Stimulated activated CD4-positive, alpha-beta T cell treated with anti-CD3 and anti-CD28 coated beads, Interleukin-4, amount 100 ng/mL, for 48 hours (primary cell): ENCODE results near the gene DCAF12.
"Not testable (repeated sequence)": the region's sequence is repeated elsewhere in the genome, so short reads cannot be mapped to it uniquely, and the experiment has no call there.

Experiments used
- DNase-seq, 2 donors: peaks; one replicate each; pipeline ENCODE4 v3.0.0-alpha.2; 2020; ENCODE audit warnings: low read depth in 2 of 2

Gene DCAF12

DNA sequence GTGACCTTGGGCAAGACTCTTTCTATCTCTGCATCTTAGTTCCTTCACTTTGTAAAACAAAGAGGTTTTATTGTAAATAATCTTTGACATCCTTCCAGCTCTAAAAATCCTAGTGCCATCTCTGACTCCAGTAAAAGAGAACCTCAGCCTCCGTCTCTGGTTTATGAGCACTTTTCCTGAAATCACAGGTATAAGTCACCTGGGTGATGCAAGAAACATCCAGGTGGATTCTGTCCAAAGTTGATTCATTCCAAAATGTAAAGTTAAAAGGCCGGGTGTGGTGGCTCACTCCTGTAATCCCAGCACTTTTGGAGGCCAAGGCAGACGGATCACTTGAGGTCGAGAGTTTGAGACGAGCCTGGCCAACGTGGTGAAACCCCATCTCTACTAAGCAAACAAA is 56.7 kb downstream of the DCAF12 start:
- no peak for DNase-seq

DNA sequence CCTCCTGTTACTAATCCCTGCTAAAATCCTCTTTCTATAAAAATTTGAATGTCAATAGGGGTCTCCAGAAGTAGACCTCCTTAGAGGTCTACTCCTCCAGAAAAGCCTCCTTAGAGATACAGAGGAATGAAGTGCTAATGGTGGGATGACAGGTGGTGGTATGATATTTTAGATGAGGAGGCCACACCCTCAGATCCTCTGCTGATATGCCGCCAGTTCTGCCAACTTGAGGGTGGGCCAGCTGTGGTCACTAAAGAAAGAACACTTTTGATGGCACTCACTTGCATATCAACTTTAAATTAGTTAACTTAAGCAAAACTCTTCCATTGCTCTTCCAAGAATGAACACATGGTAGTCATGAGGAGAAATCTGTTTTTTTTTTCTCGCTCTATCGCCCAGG is 61.0 kb downstream of the DCAF12 start:
- DNase-seq = no peak

DNA sequence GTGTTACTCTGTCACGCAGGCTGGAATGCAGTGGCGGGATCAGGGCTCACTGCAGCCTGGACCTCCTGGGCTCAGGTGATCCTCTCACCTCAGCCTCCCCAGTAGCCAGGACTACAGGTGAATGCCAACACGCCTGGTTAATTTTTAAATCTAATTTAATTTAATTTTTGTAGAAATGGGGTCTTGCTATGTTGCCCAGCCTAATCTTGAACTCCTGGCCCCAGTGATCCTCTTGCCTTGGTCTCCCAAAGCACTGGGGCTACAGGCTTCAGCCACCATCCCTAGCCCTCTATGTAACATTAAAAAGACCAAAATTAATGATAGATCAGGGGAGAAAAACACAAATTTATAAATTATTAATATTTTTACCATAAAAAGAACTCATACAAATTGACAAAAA is 66.5 kb downstream of the DCAF12 start:
- no peak for DNase-seq

DNA sequence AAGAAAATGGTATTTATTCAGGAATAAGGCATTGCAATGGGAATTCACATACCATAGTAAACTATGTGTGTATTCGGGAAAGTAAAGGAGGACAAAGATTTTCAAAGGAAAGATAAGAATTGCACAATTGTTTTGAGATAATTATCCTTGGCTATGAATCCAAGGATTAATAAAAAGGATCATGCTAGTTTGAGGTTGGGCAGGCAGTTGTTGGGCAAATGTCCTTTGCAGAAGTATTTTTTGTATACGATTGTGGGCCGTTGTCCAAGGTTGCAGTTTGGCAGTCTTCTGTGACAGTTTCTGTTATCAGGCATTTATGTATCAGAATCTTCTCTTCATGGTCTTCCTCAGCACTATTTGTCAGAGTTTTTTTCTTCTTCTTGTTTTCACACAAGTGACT is 67.2 kb downstream of the DCAF12 start:
- DNase-seq = no peak

DNA sequence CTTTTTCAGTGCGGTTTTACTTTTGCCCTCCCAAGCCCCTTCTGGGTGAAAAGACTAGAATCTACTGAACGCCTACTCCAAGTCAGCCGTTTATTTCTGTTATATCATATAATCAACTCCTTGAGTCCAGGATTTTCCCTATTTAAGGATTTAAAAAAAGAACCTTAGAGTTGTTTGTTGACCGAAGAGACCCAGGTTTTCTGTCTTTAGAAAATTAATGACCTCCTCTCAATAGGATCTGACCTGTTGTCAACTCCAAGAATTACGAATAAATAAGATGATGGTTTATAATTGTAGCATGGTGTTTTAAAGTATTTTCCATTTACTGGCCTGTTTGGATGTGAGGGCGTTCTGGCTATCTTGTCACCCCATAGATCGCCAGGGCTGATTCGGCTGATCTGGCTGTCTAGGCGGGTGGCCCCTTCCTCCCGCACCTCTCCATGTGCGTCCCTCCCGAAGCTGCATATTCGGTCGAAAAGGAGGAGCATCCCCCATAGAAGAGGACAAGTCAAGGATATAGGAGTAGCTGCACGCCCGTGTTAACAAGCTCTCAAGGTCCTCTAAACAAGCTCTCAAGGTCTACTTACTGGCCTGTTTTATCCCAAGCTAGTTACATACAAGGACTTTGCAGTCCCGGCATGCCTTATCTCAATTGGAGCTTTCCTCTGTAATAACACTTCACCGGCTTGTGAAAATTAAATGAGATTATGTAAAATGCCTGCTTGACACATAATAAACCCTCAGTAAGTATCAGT is 76.7 kb downstream of the DCAF12 start:
- no peak for DNase-seq

DNA sequence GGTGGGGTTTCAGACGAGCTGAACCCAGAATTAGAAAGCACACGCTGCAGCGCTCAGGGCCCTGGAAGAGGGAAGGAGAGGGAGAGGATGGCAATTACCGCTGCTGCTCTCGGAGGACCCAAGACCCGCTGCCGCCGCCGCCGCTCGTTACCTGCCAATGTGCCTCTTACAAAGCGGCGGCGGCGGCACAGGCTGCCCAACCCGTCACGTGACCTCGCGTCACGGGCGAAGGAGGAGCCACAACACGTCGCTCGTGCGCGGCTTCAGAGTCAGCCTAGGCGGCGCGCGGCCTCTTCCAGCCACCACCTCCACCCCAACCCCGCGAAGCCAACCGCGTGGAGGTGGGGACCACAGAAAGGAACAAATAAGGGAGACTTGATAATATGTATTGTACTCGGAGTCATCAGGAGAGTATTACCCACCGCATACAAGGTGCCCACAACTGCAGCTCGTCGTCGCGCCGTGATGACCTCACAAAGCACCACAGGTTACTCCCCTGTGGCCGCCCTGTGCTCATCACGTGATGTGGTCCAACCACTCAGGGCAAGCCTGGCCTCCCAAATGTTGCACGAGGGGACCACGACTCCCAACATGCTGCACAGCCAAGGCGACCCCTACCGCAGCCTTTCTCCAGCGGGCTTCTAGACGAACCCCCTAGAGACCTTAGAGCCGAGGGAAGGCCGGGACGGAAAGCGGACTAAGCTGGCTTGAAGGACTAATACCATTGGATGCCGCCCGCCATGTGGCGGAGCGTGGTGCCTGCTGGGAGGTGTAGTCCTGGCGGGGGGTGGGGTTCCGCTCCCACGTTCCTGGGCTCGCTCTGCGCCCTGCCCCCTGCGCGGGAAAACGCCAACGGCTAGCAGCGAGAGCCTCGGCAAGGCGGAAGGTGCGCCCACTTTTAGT is 77.5 kb downstream of the DCAF12 start, which contains the start of gene UBAP2:
Gene UBAP2 (minus strand): TSS at position 161 of the 903 bp plus-strand sequence. CDS start 31,739 bp downstream, outside the sequence.
- peak; percentile 97 for DNase-seq

DNA sequence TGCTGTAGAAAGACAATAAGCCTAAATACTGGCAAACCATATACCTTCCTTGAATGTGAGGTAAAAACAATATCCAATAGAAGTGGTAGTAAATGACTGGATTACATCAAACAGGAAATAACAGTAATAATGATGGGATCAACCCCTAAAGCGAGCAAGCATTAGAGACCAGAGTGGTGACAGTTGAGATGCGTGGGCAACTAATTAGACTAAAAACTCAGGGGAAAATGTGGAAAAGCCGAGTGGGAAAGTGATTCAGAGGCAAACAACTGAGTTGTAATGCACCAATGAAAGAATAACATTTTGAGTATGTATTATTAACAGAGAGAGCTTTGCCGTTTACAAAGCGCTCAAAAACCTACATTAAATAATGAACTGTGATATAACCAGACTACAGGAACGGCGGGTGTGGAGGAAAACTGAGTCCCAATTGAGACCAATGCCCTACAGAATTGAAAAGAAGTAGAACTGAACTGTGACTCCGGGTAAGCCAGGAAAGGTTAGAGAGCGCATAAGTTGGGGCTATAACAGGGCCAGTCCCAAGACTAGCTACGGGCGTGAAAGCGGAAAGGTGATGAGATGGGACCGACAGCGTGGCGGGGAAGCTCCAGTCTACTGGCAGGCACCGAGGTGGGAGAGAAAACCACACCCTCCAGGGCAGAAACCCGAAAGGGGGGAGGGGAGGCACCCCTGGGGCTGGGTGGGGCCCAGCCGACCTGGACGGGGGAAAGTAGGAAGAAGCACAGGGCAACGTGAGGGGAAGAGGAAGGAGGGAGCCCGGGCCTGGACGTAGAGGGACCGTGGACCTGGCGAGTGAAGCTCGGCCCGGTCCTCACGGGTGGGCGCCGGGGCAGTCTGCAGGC is 78.4 kb downstream of the DCAF12 start:
- peak; percentile 44 to 56 for DNase-seq

DNA sequence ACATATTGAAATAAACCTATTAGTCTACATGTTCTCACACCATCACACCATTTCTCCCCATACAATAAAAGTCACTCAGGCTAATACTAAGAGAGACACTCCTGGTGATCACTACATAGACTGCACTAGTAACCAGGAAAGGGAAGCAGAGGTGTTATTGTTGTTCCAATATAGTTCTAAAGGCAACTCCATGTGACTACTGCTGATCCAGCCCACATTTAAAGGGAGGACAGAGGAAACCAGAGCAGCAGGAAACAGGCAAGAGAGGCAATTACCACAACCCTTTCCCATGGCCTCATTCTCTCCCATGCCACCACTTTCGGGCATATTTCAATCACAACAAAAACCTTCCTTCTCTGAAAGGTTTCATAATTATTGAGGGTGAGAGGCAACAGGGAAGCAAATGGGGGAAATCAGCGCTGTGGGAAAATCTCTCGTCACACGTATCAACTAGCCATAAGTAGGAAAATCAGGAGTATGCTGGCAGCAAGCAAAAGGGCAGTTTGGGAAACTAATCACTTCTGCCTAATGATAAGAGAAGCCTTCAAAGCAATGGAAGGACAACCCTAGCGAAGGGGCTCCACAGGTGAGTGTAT is 79.6 kb downstream of the DCAF12 start:
- no peak for DNase-seq

DNA sequence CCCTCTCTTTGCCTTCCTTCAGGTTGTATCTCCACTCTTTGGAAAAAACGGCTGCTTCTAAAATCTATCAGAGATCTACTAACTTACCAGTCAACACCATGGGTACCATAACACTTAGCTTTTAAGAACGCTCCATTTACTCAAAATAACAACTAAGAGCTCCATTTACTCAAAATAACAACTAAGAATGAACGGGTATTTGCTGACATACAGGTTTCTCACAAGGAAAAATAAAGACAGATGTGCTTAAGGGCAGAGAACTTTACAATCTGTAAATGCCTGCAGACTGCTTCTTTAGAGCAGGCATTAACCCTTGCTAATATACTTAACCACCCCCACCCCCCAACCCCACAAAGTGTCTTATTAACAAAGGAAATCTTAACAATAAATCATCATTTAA is 80.6 kb downstream of the DCAF12 start:
- DNase-seq = no peak

DNA sequence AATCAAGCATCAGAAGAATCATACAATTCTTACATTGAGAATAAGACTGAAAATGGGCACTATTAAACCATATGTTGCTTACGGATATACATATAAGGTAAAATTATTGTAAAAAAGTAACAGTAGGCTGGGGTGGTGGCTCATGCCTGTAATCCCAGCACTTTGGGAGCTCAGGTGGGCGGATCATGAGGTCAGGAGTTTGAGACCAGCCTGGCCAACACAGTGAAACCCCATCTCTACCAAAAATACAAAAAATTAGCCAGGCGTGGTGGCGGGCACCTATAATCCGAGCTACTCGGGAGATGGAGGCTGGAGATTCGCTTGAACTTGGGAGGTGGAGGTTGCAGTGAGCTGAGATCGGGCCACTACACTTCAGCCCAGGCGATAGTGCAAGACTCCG is 84.4 kb downstream of the DCAF12 start:
- DNase-seq = not testable (repeated sequence)

DNA sequence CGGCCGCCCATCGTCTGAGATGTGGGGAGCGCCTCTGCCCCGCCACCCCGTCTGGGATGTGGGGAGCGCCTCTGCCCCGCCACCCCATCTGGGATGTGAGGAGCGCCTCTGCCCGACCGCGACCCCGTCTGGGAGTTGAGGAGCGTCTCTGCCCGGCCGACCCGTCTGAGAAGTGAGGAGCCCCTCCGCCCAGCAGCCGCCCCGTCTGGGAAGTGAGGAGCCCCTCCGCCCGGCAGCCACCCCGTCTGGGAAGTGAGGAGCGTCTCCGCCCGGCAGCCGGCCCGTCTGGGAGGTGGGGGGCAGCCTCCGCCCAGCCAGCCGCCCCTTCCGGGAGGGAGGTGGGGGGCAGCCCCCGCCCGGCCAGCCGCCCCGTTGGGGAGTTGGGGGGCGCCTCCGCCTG is 87.6 kb downstream of the DCAF12 start:
- not testable (repeated sequence) for DNase-seq

DNA sequence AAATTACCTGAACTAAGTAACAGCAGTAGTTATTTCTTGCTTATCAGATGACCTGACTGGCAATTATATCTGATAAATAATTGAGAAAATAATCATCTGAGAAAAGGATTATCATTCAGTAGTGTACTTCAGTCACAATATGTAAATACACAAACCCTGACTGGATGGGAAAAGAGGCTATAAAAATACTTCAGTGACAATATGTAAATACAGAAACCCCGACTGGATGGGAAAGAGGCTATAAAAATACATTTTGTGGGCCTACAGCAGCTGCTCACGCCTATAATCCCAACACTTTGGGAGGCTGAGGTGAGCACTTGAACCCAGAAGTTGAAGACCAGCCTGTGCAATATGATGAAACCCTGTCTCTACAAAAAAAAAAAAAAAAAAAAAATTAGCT is 88.9 kb downstream of the DCAF12 start:
- DNase-seq = no peak

DNA sequence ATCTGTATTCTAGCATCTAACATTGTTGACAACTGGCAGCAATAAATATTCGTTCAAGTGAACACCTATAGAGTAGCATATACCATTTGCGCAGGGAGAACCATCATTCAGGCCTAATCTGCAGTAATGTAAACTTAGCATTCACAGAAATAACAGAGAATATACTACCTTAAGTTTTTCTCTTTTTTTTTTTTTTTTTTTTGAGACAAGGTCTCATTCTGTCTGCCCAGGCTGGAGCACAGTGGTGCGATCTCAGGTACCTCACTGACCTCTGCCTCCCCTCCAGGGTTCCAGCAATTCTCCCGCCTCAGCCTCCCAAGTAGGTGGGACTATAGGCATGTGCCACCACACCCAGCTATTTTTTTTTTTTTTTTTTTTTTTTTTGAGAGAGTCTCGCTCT is 89.9 kb downstream of the DCAF12 start:
- DNase-seq = no peak
